Endometrium (tissue), 2 donors: ENCODE results near the gene MRGPRD.

ENCODE experiments used
- FAIRE-seq: peaks from 2 replicates; lab custom pipeline; 2012; peaks lifted over from hg19 to GRCh38; lab: Jason Lieb, UNC
- donor health status: control.
- donor health status: control.

Gene MRGPRD

DNA sequence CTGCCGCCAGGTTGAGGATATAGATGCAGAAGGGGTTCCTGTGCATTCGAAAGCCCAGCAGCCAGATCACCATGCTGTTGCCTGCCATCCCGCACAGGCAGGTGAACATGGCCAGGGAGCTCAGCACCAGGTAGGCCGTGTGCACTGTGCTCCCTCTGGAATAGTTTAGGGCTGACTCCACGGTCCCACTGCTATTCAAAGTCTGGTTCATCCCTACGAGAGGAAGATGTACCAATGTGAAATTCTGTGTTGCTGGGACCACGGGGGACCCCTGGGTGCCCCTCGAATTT is at the start of gene MRGPRD:
MRGPRD (minus strand) TSS at position 211 of the 290 bp plus-strand sequence; CDS start at position 211, 0 bp downstream.
- no peak for FAIRE-seq

DNA sequence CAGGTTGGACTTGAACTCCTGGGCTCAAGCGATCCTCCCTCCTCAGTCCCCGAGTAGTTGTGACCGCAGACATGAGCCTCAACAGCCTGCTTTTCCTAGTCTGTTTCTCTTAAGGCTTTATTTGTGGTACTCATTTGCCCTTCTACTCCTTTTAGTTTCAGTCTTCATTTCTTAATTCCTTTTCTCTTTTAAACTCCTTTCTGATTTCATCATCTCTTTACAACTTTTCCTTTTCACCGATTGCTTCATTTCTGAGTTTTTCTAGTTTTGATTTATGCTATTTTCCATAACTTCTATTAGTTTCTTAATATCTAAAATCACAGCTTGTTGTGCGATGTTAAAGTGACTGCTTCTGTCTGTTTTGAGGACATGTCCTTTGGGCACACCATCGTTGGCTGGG is 49.5 kb upstream of the MRGPRD start:
- FAIRE-seq = no peak

GRCh38 chr11:69027704-69028372 is 47.1 kb upstream of the MRGPRD start:
- no peak for FAIRE-seq

DNA sequence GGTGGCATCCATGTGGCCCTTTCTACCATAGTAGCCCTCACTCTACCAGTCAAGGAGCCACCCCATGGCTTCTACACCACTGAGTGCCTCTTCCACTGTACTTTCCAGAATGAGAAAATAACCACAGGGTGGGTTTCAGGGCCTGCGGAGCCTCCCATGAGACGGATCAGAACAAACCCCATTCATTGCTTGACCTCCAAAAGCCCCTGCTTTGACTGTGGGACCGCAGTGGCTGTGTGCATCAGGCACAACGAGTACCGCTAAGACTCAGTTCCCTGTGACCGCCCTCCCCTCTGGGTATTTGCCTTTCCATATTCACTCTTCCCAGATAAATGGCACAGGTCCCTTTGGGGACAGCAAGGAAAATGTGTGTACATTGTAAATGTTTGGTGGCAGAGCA is 43.7 kb upstream of the MRGPRD start:
- FAIRE-seq = no peak

GRCh38 chr11:69022260-69022659 is 41.5 kb upstream of the MRGPRD start:
- no peak for FAIRE-seq

DNA sequence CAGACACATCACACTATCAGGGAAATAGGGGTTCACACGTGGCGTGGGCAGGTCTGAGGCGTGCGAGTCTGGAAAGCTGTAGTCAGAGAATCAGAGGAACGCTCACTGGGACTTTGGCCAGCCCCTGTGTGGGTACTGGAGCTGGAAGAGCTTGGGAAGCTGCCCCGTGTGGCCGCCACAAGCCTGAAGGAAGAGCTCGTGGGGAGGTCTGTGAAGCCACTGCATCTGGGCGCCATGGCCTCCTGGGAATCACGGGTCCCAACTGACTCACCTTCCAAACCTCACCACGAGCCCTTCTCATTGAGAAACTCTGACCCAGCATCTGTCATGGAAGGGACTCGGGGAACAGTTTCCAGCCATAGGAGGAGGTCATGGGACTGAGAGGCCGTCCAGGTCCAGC is 38.1 kb upstream of the MRGPRD start:
- FAIRE-seq = no peak

GRCh38 chr11:69017951-69018350 is 37.2 kb upstream of the MRGPRD start:
- FAIRE-seq = no peak

DNA sequence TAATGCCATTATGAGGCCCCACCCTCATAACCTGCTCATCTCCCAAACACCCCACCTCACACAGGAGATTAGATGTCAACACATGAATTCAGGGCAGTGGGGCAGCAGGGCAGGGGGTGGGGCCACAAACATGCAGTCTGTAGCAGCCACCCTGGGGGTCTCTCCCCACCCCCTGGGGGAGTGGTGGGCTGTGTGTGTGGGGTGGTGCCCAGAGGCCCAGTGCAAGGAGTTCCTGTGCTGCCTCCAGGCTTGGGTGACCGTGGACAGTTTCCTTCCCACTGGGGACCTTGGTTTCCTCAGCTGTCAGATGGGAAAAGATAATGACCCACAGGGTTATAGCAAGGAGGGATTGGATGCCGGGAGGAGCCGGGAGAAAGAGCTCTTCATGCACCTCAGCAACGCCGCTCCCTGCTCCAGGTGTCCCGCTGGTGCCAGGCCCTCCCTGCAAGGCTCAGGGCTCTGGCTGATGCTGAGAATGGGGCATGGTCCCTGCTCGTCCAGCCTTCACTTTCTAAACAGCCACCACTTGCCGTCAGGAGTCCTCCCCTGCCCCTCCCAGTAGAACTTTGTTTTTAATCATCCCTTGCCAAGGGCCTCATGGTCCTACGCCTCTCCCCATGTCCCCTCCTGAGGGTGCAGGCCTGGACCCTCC is 34.2 kb upstream of the MRGPRD start:
- FAIRE-seq = no peak

- peak; percentile 86 for FAIRE-seq
Measured at GRCh38 chr11:69014084-69014851, 33.5 kb upstream of the MRGPRD start.

DNA sequence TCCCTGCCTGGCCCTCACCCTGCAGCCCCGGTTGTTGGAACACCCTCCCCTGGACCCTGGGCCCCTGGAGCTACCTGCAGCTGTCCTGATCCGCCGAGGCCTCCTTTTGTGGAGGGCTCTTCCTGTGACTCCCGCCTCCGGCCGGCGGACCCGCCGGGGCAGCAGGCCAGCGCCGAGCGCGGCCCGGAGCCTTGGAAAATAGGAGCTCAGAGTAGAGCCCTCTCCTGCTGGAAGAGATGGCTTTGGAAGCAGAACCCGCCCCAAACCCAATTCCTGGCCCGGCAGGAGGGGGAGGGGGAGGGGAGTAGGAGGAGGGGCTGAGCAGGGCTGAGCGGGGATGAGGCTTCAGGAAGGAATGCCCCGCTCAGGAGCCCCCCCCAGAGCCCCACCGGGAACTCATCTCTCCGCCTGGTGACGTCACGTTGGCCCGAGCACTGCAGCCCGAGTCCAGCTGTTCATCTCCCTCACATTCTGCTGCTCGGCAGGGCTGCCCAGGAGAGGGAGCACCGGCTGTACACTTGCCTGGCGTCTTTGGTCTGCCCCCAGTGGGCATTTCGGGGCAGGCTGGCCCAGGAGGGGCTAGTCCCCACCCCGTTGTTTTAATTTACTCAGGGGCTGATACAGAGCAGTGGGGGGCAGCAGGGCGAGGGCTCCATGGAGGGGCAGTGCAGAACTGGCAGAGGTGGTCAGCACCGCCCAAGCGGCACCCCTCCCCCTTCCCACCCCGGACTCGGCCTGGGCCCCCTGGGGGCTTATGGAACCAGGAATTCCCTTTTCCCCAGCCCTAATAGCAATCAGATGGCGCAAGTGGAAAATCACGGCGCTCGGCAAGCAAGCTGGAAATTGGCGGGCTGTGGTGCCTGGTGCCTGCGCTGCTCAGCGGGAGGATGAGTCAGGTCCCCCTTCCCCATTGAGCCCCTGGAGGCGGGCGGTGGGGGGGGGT is 32.5 kb upstream of the MRGPRD start, which contains the start of gene MRGPRF:
MRGPRF (minus strand) TSS at position 238 of the 943 bp plus-strand sequence. CDS start 3,345 bp downstream, outside the sequence.
- FAIRE-seq = no peak

DNA sequence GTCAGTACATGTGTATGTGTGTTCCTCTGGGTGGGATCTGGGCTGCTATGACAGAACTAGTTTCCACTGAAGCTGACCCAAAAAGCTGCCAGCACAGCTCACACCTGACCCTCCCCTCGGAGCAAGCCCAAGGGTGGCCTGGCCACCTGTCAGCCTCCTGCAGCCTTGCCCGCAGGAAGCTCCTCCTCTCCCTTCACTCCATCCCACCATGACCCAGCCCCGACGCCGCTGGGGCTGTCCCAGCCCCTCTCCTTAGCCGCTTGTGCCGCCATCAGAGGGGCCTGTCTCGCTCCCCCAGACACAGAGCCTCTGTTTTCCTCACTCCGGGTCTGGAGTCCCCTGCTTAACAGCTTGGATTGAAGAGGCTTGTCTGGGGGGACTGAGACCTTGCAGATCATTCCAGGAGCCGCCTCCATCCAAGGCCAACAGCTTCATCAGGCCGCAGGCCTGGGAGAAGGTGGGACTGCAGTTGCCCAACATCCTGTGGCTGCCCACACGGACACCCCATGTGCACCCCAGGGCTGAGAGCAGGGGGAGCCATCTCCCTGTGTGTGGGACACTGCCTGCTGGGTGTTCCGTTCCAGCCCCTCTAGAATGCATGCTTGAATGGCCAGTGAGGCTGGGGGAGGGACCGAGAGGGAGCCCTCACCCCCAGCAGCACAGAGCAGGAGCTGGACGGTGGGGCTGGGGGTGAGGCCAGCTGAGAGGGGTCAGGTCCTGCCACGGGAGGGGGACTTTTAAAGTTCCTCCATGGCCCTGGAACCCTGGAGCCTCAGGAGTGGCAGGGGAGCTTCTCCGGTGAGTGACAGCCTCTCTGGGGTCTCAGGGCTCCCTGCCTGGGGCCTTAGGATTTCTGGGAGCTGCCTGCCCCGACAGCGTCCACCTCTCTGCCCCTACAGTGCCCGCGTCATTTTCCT is 31.6 kb upstream of the MRGPRD start:
- no peak for FAIRE-seq

GRCh38 chr11:69011624-69012091 is 30.9 kb upstream of the MRGPRD start:
- FAIRE-seq = no peak

DNA sequence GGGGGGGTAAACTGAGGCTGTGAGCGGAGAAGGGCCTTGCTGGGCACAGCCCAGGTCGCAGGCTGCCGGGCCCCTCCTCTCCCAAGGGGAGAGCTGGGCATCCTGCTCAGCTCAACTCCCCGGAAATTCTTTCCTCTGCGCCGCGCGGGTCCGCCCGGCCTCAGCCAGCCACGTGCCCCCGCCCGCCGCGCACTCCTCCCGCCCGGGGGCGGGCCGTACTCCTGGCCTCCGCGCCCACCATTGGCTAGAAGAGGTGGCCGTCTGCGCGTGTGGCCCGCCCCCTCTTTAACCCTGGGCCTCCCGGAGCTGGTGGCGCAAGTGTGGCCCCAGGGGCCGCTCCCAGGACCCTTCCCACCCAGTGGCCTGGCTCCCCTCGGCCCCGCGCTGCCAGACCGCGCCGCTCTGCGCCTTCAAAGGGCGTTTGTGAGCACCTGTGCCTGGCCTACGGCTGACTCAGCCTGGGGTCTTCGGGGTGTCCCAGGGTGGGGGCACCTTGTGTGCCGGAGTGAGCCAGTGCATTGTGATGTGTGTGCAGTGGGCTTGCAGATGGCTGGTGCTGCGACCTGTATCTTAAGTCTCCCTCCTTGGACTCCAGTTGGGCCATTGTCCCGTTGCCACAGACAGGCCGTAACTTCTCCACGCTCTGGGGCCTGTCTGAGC is 30.3 kb upstream of the MRGPRD start:
- FAIRE-seq = no peak

DNA sequence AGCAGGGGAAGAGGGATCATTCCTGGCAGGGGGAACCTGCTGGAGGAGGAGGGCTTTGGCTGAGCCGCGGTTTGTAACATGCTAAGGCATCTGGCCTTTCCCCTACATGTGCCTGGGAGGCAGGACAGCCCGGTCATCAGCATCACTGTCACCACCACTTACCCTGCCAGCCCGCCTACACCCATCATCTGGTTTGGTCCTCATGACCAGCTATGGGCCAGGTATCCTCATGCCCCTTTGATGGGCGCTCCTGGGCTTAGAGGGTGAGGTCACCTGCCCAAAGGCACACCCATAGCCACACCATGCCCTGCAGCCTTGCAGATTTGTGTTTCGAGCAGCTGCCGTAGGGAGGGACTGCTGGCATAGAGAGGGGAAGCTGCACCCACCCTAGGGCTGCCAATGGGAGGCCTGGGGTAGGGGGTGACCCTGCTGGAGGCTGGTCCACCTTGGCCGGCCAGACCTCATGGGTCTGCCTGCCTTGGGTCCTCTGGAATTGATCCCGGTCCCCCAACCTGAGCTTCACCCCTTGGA is 29.6 kb upstream of the MRGPRD start:
- no peak for FAIRE-seq

- FAIRE-seq = no peak
Measured at GRCh38 chr11:69009441-69010211, 28.8 kb upstream of the MRGPRD start.

DNA sequence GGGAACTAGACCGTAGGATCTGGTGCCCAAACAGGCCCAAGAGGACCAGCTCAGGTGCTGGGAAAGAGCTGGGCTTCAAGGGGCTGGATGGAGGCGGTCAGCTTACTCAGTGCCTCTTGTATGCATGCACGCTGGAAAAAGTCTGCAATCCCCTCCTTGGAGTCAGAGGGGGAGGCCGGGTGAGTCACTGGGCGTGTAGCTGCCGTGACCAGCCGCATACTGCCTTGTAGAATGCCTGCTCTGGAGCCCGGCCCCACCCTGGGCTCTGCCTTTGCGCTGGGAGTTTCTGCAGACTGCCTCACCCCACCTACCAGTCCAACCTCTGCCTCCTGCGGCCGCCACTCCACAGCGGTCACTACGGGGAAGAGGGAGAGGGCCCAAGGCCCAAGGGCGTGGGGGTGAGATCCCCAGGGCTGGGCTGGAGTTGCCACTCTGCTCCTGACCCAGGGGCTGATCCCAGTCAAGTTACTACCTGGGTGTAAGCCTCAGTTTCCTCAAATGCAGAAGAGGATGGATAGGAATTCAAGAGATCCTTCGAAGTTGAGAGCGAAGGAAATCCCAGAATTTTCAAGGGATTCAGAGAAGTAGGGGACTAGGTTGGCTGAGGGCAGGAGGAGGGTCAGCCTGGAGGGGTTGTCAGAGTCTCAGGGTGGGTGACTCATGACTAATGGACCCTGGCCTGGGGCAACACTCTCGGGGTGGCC is 28.1 kb upstream of the MRGPRD start:
- FAIRE-seq = no peak

- FAIRE-seq = no peak
Measured at GRCh38 chr11:69007975-69008381, 27.2 kb upstream of the MRGPRD start.

DNA sequence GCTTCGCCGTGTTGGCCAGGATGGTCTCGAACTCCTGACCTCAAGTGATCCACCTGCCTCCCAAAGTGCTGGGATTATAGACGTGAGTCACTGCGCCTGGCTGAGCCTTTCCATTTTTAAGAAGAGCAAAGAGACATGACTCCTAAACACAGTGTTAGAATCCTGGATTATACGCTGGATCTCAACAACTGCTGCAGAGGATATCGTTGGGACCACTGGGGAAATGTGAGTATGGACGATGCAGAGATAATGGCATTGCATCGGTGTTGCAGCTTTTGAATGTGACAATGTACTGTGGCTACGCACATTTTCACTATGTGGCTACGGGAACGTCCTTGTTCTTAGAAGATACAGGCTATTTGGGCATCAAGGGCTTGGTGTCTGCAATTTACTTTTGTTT is 26.0 kb upstream of the MRGPRD start:
- FAIRE-seq = no peak
